Effector memory CD4-positive, alpha-beta T cell (primary cell): Measurements from ENCODE around the gene KIRREL3.

ENCODE experiments used
- DNase-seq, 3 donors: peaks; one replicate each; pipeline ENCODE4 v3.0.0-alpha.2; 2020
- H3K27ac ChIP-seq: 2 replicates; pipeline ENCODE4 v1.7.0; 2013; ENCODE audit warnings: mild to moderate bottlenecking, low read length, moderate library complexity; ENCODE audit not compliant: insufficient read depth, poor library complexity, severe bottlenecking
- H3K27me3 ChIP-seq: replicated peaks from 2 replicates; pipeline ENCODE4 v1.7.0; 2013; ENCODE audit warnings: mild to moderate bottlenecking, low read length; ENCODE audit not compliant: insufficient read depth, control insufficient read depth, poor library complexity, severe bottlenecking
- H3K36me3 ChIP-seq: 2 replicates; pipeline ENCODE4 v1.7.0; 2013; ENCODE audit warnings: mild to moderate bottlenecking, low read length, moderate library complexity; ENCODE audit not compliant: control insufficient read depth, insufficient read depth
- H3K4me1 ChIP-seq: 2 replicates; pipeline ENCODE4 v1.7.0; 2013; ENCODE audit warnings: low read length, mild to moderate bottlenecking; ENCODE audit not compliant: control insufficient read depth, insufficient read depth, poor library complexity, severe bottlenecking
- H3K4me3 ChIP-seq: 2 replicates; pipeline ENCODE4 v1.7.0; 2013; ENCODE audit warnings: low read length, low read depth, mild to moderate bottlenecking; ENCODE audit not compliant: insufficient read depth, poor library complexity, severe bottlenecking
- H3K9me3 ChIP-seq: 2 replicates; pipeline ENCODE4 v1.7.0; 2013; ENCODE audit warnings: mild to moderate bottlenecking, low read length, moderate library complexity; ENCODE audit not compliant: control insufficient read depth

The KIRREL3 gene

GRCh38 chr11:126479178-126479930 is 521.2 kb downstream of the KIRREL3 start:
- Histone ChIP-seq H3K9me3 (no peaks in the 10 kb centered on the region), H3K27ac (no peak overlapping the region), H3K4me1 (no peaks in the 10 kb centered on the region), H3K27me3 (no peaks in the 10 kb centered on the region), H3K36me3 (no peaks in the 10 kb centered on the region), H3K4me3 (no peak overlapping the region)
- no peak for DNase-seq

- H3K9me3 ChIP-seq = no peaks in the 10 kb centered on the region
These were observed 522.1 kb downstream of the KIRREL3 start for GRCh38 chr11:126478466-126478865.

GRCh38 chr11:126477535-126478305 is 522.9 kb downstream of the KIRREL3 start:
- Histone ChIP-seq H3K4me1 (no peaks in the 10 kb centered on the region), H3K9me3 (no peaks in the 10 kb centered on the region), H3K27ac (no peak overlapping the region), H3K27me3 (no peaks in the 10 kb centered on the region), H3K36me3 (no peaks in the 10 kb centered on the region), H3K4me3 (no peak overlapping the region)
- no peak for DNase-seq

More at GRCh38 chr11:126478466-126478865, 522.1 kb downstream of the KIRREL3 start:
- no peaks in the 10 kb centered on the region for H3K27me3 ChIP-seq
- no peaks in the 10 kb centered on the region for H3K4me1 ChIP-seq
- DNase-seq = no peak
- no peaks in the 10 kb centered on the region for H3K36me3 ChIP-seq
- H3K4me3 ChIP-seq = no peak overlapping the region
- H3K27ac ChIP-seq = no peak overlapping the region

- H3K27ac ChIP-seq = no peak overlapping the region
- H3K4me1 ChIP-seq = no peaks in the 10 kb centered on the region
- DNase-seq = no peak
- no peaks in the 10 kb centered on the region for H3K9me3 ChIP-seq
- H3K36me3 ChIP-seq = no peaks in the 10 kb centered on the region
- H3K27me3 ChIP-seq = no peaks in the 10 kb centered on the region
- H3K4me3 ChIP-seq = no peak overlapping the region
These were observed 523.6 kb downstream of the KIRREL3 start for GRCh38 chr11:126476977-126477376.

GRCh38 chr11:126476266-126476924 is 524.2 kb downstream of the KIRREL3 start:
- Histone ChIP-seq H3K27me3 (no peaks in the 10 kb centered on the region), H3K36me3 (no peaks in the 10 kb centered on the region), H3K4me3 (no peak overlapping the region), H3K27ac (no peak overlapping the region), H3K9me3 (no peaks in the 10 kb centered on the region), H3K4me1 (no peaks in the 10 kb centered on the region)
- no peak for DNase-seq

GRCh38 chr11:126475014-126475991 is 525.3 kb downstream of the KIRREL3 start:
- H3K27me3 ChIP-seq = no peaks in the 10 kb centered on the region
- no peak overlapping the region for H3K4me3 ChIP-seq
- H3K9me3 ChIP-seq = no peaks in the 10 kb centered on the region
- H3K27ac ChIP-seq = no peak overlapping the region
- no peak for DNase-seq
- no peaks in the 10 kb centered on the region for H3K4me1 ChIP-seq
- H3K36me3 ChIP-seq = no peaks in the 10 kb centered on the region

- Histone ChIP-seq H3K4me1 (no peaks in the 10 kb centered on the region), H3K36me3 (no peaks in the 10 kb centered on the region), H3K27me3 (no peaks in the 10 kb centered on the region), H3K4me3 (no peak overlapping the region), H3K27ac (no peak overlapping the region), H3K9me3 (no peaks in the 10 kb centered on the region)
- no peak for DNase-seq
These were observed 526.4 kb downstream of the KIRREL3 start for GRCh38 chr11:126474220-126474619.

DNA sequence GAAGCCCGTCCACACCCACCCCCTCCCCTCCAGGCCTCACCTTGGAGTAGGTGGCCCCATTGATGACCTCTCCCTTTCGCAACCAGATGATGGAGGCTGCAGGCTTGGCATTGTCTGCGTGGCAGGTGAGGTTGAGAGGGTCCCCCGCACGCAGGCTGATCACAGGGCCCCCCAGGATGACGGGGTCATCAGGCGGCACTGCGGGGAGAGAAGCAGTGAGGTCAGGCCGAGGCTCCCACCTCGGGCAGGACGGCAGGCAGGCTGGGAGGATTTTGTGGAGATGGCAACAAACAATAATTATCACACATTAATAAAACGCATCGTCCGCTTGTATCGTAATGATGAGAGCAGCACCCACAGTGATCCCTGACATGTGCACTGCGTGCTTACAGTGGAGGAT is 527.3 kb downstream of the KIRREL3 start:
- no peak overlapping the region for H3K4me3 ChIP-seq
- no peak for DNase-seq
- no peaks in the 10 kb centered on the region for H3K36me3 ChIP-seq
- H3K9me3 ChIP-seq = no peaks in the 10 kb centered on the region
- H3K27me3 ChIP-seq = no peaks in the 10 kb centered on the region
- H3K4me1 ChIP-seq = no peaks in the 10 kb centered on the region
- no peak overlapping the region for H3K27ac ChIP-seq

DNA sequence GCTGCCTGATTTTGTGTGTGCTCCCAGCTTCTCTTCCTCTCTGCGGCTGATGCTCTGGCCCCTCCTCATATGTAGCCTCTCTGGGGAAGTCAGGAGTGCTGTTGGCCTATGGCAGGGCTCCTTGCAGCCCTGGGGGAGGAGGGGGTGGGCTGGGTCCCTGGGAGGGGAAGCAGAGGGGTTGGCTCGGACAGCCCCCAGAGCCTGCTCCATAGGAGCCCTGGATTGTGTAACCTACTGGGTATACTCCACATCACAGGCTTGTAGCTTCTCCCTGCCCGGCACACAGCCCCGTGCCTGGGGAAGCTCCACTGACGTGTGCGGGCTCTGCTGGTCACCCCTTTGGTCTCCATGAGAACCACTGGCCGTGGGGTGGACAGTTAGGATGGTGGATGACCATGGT is 531.3 kb downstream of the KIRREL3 start:
- Histone ChIP-seq H3K27ac (no peak overlapping the region), H3K4me1 (no peaks in the 10 kb centered on the region), H3K36me3 (no peaks in the 10 kb centered on the region), H3K27me3 (no peaks in the 10 kb centered on the region), H3K9me3 (no peaks in the 10 kb centered on the region), H3K4me3 (no peak overlapping the region)
- DNase-seq = no peak
